Uterus (tissue), 4 donors: Measurements from ENCODE around the gene SLC35F1. TPM values are rescaled to one million over a fixed set of nuclear protein-coding genes. Genes with fewer than 3 reads are reported as not detected.

Experiments
- DNase-seq, 2 donors: peaks; one replicate each; pipeline ENCODE4 v3.0.0-alpha.2; 2019 to 2020
- H3K27ac ChIP-seq, 2 donors: fragments of 200-600 bp; sonication (generic); 1 replicate in 1 of 2; 2 replicates in 1 of 2; pipeline ENCODE4 v1.5.1; 2016 to 2018
- H3K27me3 ChIP-seq, 2 donors: fragments of 200-600 bp; sonication (generic); one replicate each; pipeline ENCODE4 v1.5.1; 2018 to 2019; ENCODE audit warnings: control low read depth in 1 of 2
- H3K36me3 ChIP-seq, 2 donors: fragments of 200-600 bp; sonication (generic); one replicate each; pipeline ENCODE4 v1.5.1; 2019; ENCODE audit warnings: control low read depth in 1 of 2
- H3K4me1 ChIP-seq, 2 donors: fragments of 200-600 bp; sonication (generic); one replicate each; pipeline ENCODE4 v1.5.1; 2018 to 2019; ENCODE audit warnings: control low read depth in 1 of 2
- H3K4me3 ChIP-seq, 2 donors: fragments of 200-600 bp; sonication (generic); 1 replicate in 1 of 2; 2 replicates in 1 of 2; pipeline ENCODE4 v1.5.1; 2018 to 2019; ENCODE audit warnings: mild to moderate bottlenecking in 1 of 2
- H3K9me3 ChIP-seq, 2 donors: fragments of 200-600 bp; sonication (generic); one replicate each; pipeline ENCODE4 v1.5.1; 2019; ENCODE audit warnings: control low read depth in 1 of 2
- CTCF ChIP-seq, 4 experiments: fragments of 200-600 bp in 2 of 4; fragments of 450-650 bp in 2 of 4; sonication (generic) in 2 of 4; IDR thresholded peaks; one replicate each; pipeline ENCODE4 v1.5.1; 2016 to 2019; ENCODE audit warnings: antibody characterized with exemption in 4 of 4, mild to moderate bottlenecking in 2 of 4, moderate library complexity in 1 of 4
- POLR2A ChIP-seq, 2 donors: fragments of 450-650 bp; IDR thresholded peaks; one replicate each; pipeline ENCODE4 v1.6.1; 2016; ENCODE audit warnings: antibody characterized with exemption in 2 of 2, mild to moderate bottlenecking in 1 of 2, moderate library complexity in 1 of 2
- intact Hi-C: fragments of 100-400 bp; cut with DNase I; formaldehyde crosslinking; loops from one replicate; pipeline ENCODE4 v1.15.1; 2023; ENCODE audit warnings: low total_unique reads
- total RNA-seq, 4 donors: library from RNA; depleted of rRNA in 3 of 4; stranded (reverse); fragments of >200 nt in 3 of 4; gene quantifications; one replicate each; pipeline versions ENCODE4 v1.1.0 to v1.2.4, GENCODE V29; 2014 to 2023
- donor health status: DM: yes; HTN: yes; CAD: no.

The SLC35F1 gene
- total RNA-seq, 4 donors from 2014 or later, result 1.0 to 12.1 (median 9.7) TPM

- H3K4me1 ChIP-seq, result no peaks in the 10 kb centered on the region
- H3K36me3 ChIP-seq, result no peaks in the 10 kb centered on the region
- intact Hi-C loops, result no loop called here
- DNase-seq, result no peak
- H3K4me3 ChIP-seq, result no peak overlapping the region
- no peak overlapping the region for H3K27ac ChIP-seq
- H3K27me3 ChIP-seq, result no peaks in the 10 kb centered on the region
- H3K9me3 ChIP-seq, result no peaks in the 10 kb centered on the region
- TF ChIP-seq CTCF (IDR thresholded peaks at IDR 0.05) (no peak), POLR2A (IDR thresholded peaks at IDR 0.05) (no peak)
Measured at GRCh38 chr6:118269659-118270058, 362.6 kb downstream of the SLC35F1 start.

- DNase-seq, result no peak
- intact Hi-C loops, result no loop called here
- no peaks in the 10 kb centered on the region for H3K27me3 ChIP-seq
- H3K4me3 ChIP-seq, result no peak overlapping the region
- H3K36me3 ChIP-seq, result no peaks in the 10 kb centered on the region
- TF ChIP-seq POLR2A (IDR thresholded peaks at IDR 0.05) (no peak), CTCF (IDR thresholded peaks at IDR 0.05) (no peak)
- H3K4me1 ChIP-seq, result no peaks in the 10 kb centered on the region
- H3K9me3 ChIP-seq, result no peaks in the 10 kb centered on the region
- H3K27ac ChIP-seq, result no peak overlapping the region
Measured at GRCh38 chr6:118277631-118278030, 370.6 kb downstream of the SLC35F1 start.

GRCh38 chr6:118280210-118280609, 373.1 kb downstream of the SLC35F1 start:
- no peak for DNase-seq
- Histone ChIP-seq H3K4me3 (no peak overlapping the region), H3K36me3 (no peaks in the 10 kb centered on the region), H3K9me3 (no peaks in the 10 kb centered on the region), H3K27me3 (no peaks in the 10 kb centered on the region), H3K4me1 (no peaks in the 10 kb centered on the region), H3K27ac (no peak overlapping the region)
- TF ChIP-seq CTCF (IDR thresholded peaks at IDR 0.05) (no peak), POLR2A (IDR thresholded peaks at IDR 0.05) (no peak)
- intact Hi-C loops, result no loop called here

GRCh38 chr6:118281291-118281690, 374.2 kb downstream of the SLC35F1 start:
- intact Hi-C loops, result no loop called here
- TF ChIP-seq CTCF (IDR thresholded peaks at IDR 0.05), result no peak
- no peak for TF ChIP-seq POLR2A (IDR thresholded peaks at IDR 0.05)
- no peak overlapping the region for H3K27ac ChIP-seq

GRCh38 chr6:118283766-118284165, 376.7 kb downstream of the SLC35F1 start:
- TF ChIP-seq CTCF (IDR thresholded peaks at IDR 0.05) (peak; percentile 66 to 76 (median 70)), POLR2A (IDR thresholded peaks at IDR 0.05) (no peak)
- no peaks in the 10 kb centered on the region for H3K4me1 ChIP-seq
- H3K9me3 ChIP-seq, result no peaks in the 10 kb centered on the region
- H3K4me3 ChIP-seq, result no peak overlapping the region
- H3K27ac ChIP-seq, result no peak overlapping the region
- DNase-seq, result peak; percentile 28 to 68
- H3K36me3 ChIP-seq, result no peaks in the 10 kb centered on the region
- H3K27me3 ChIP-seq, result no peaks in the 10 kb centered on the region
- intact Hi-C loops, result no loop called here

More at GRCh38 chr6:118281291-118281690, 374.2 kb downstream of the SLC35F1 start:
- Histone ChIP-seq H3K4me1 (no peaks in the 10 kb centered on the region), H3K4me3 (no peak overlapping the region), H3K9me3 (no peaks in the 10 kb centered on the region), H3K27me3 (no peaks in the 10 kb centered on the region), H3K36me3 (no peaks in the 10 kb centered on the region)
- DNase-seq, result no peak
